CD4-positive, alpha-beta T cell (primary cell): ENCODE data around the gene NAV2. TPM values are rescaled to one million over a fixed set of nuclear protein-coding genes. Genes with fewer than 3 reads are reported as not detected.
A peak's percentile ranks its signal among the peaks of the same experiment; 100 is the strongest.

Experiments used
- ATAC-seq: fragments of 200-7000 bp; cut with Tn5 transposase; one replicate; pipeline ENCODE4 v1.10.0; 2022; ENCODE audit warnings: mild to moderate bottlenecking; ENCODE audit not compliant: poor library complexity
- CTCF ChIA-PET: fragments of 350-600 bp; sonication (Branson Sonifier 250); formaldehyde crosslinking; loops from one replicate; lab custom pipeline; 2021; ENCODE audit warnings: antibody characterized with exemption, inconsistent platforms; lab: Charles Lee
- POLR2A ChIA-PET: fragments of 350-600 bp; sonication (Branson Sonifier 250); formaldehyde crosslinking; loops from one replicate; lab custom pipeline; 2021; ENCODE audit warnings: antibody characterized with exemption, inconsistent platforms; lab: Charles Lee
- DNase-seq, 14 experiments: peaks; one replicate each; pipeline ENCODE4 v3.0.0-alpha.2; 2013 to 2020; ENCODE audit warnings: mixed read lengths in 2 of 14
- H3K27ac ChIP-seq, 2 donors: one replicate each; pipeline versions ENCODE4 v1.5.1 to v1.7.0; 2013; ENCODE audit warnings: low read length in 2 of 2, low read depth in 1 of 2, mild to moderate bottlenecking in 1 of 2
- H3K27me3 ChIP-seq, 2 experiments: 1 replicate in 1 of 2; 2 replicates in 1 of 2; pipeline versions ENCODE4 v1.6.1 to v1.7.0; 2013; ENCODE audit warnings: low read length in 2 of 2, control low read depth in 1 of 2, mild to moderate bottlenecking in 1 of 2, moderate library complexity in 1 of 2; ENCODE audit not compliant: insufficient read depth in 2 of 2, control insufficient read depth in 1 of 2
- H3K36me3 ChIP-seq: one replicate; pipeline ENCODE4 v1.6.1; 2013; ENCODE audit warnings: low read length, control low read depth; ENCODE audit not compliant: insufficient read depth
- H3K4me1 ChIP-seq: one replicate; pipeline ENCODE4 v1.6.1; 2013; ENCODE audit warnings: low read length, control low read depth; ENCODE audit not compliant: insufficient read depth
- H3K4me3 ChIP-seq: one replicate; pipeline ENCODE4 v1.5.1; 2013; ENCODE audit warnings: mild to moderate bottlenecking, low read length, moderate library complexity
- H3K9me3 ChIP-seq, 2 experiments: 1 replicate in 1 of 2; 2 replicates in 1 of 2; pipeline versions ENCODE4 v1.6.1 to v1.7.0; 2013; ENCODE audit warnings: low read length in 2 of 2, mild to moderate bottlenecking in 2 of 2, control low read depth in 1 of 2, moderate library complexity in 1 of 2; ENCODE audit not compliant: control insufficient read depth in 1 of 2, insufficient read depth in 1 of 2
- H3K27ac Mint-ChIP-seq: one replicate; pipeline ENCODE4 v1.8.0; 2020; ENCODE audit warnings: mixed read lengths
- H3K27me3 Mint-ChIP-seq: one replicate; pipeline ENCODE4 v1.8.0; 2021; ENCODE audit warnings: mixed read lengths
- H3K36me3 Mint-ChIP-seq: one replicate; pipeline ENCODE4 v1.8.0; 2021; ENCODE audit warnings: low read depth, mixed read lengths
- H3K4me1 Mint-ChIP-seq: one replicate; pipeline ENCODE4 v1.8.0; 2021; ENCODE audit warnings: low read depth, mixed read lengths
- H3K4me3 Mint-ChIP-seq: one replicate; pipeline ENCODE4 v1.8.0; 2020; ENCODE audit warnings: mild to moderate bottlenecking, mixed read lengths
- H3K9me3 Mint-ChIP-seq: one replicate; pipeline ENCODE4 v1.8.0; 2020; ENCODE audit warnings: mixed read lengths
- intact Hi-C, 2 experiments: fragments of 100-400 bp; cut with DNase I in 1 of 2; cut with micrococcal nuclease in 1 of 2; formaldehyde crosslinking; loops; one replicate each; pipeline versions ENCODE4 v1.15.1 to v1.9.0; 2023 to 2025; cut with DNase I, micrococcal nuclease
- total RNA-seq, 174 experiments: library from RNA in 2 of 174; stranded (reverse) in 2 of 174; gene quantifications; one replicate each; pipeline ENCODE4 v1.2.3 and lab custom pipeline; 2021 to 2026
- TF ChIP-seq, protein P1 (sequence below): fragments of 200-600 bp; IDR thresholded peaks from one replicate; pipeline ENCODE4 v1.8.0; 2022; ENCODE audit warnings: antibody characterized with exemption, mild to moderate bottlenecking

Gene NAV2
- total RNA-seq, 2 experiments from 2014 or later = 0.55 to 0.64 TPM

DNA sequence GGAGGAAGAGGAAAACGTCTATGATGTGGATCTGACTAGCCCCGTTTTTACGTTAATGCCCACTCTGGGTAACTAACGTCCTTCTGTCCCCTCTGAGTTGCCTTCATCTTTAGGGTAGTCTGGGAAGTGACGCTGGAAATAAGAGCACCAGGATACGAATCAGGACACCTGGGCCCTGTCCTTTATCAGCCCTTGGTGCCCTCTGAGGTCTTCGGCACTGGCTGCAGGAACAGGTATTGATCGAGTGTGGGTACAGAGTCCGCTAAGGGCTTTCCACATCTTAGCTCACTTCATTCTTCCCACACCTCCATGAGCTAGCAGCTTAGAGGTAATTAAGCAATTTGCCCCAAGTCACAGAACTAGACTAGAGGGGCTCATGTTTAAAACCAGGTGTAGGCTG lies 223.8 kb downstream of the NAV2 start:
- H3K27me3 ChIP-seq = no peaks in the 10 kb centered on the region
- H3K4me1 Mint-ChIP-seq = no peaks in the 10 kb centered on the region
- H3K36me3 Mint-ChIP-seq = no peaks in the 10 kb centered on the region
- H3K27me3 Mint-ChIP-seq = no peaks in the 10 kb centered on the region
- ChIA-PET CTCF (no interaction called here), POLR2A (no interaction called here)
- H3K27ac Mint-ChIP-seq = no peak overlapping the region
- DNase-seq = no peak
- peaks cover 0 to 4% of the 10 kb centered on the region in 2 experiments for H3K9me3 ChIP-seq
- no peak overlapping the region for H3K4me3 ChIP-seq
- no peak overlapping the region for H3K27ac ChIP-seq
- no peak for ATAC-seq
- intact Hi-C loops = no loop called here
- no peaks in the 10 kb centered on the region for H3K9me3 Mint-ChIP-seq
- H3K4me1 ChIP-seq = no peaks in the 10 kb centered on the region
- no peaks in the 10 kb centered on the region for H3K36me3 ChIP-seq
- no peak overlapping the region for H3K4me3 Mint-ChIP-seq
- TF ChIP-seq, protein P1, sequence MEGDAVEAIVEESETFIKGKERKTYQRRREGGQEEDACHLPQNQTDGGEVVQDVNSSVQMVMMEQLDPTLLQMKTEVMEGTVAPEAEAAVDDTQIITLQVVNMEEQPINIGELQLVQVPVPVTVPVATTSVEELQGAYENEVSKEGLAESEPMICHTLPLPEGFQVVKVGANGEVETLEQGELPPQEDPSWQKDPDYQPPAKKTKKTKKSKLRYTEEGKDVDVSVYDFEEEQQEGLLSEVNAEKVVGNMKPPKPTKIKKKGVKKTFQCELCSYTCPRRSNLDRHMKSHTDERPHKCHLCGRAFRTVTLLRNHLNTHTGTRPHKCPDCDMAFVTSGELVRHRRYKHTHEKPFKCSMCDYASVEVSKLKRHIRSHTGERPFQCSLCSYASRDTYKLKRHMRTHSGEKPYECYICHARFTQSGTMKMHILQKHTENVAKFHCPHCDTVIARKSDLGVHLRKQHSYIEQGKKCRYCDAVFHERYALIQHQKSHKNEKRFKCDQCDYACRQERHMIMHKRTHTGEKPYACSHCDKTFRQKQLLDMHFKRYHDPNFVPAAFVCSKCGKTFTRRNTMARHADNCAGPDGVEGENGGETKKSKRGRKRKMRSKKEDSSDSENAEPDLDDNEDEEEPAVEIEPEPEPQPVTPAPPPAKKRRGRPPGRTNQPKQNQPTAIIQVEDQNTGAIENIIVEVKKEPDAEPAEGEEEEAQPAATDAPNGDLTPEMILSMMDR = no peak

- Mint-ChIP-seq H3K4me3 (no peak overlapping the region), H3K4me1 (no peaks in the 10 kb centered on the region), H3K27me3 (no peaks in the 10 kb centered on the region), H3K36me3 (no peaks in the 10 kb centered on the region), H3K27ac (no peak overlapping the region), H3K9me3 (no peaks in the 10 kb centered on the region)
- peak; percentile 34 for ATAC-seq
- no peak overlapping the region for H3K27ac ChIP-seq
- POLR2A ChIA-PET = no interaction called here
- TF ChIP-seq, protein P1 = peak; percentile 49
- no peaks in the 10 kb centered on the region for H3K36me3 ChIP-seq
- H3K4me3 ChIP-seq = no peak overlapping the region
- peak in 3 of 14 experiments; percentile 8 to 36 (median 30) for DNase-seq
- CTCF ChIA-PET = no interaction called here
- H3K27me3 ChIP-seq = no peaks in the 10 kb centered on the region
- no peaks in the 10 kb centered on the region for H3K4me1 ChIP-seq
- H3K9me3 ChIP-seq = peaks cover 0 to 4% of the 10 kb centered on the region in 2 experiments
- intact Hi-C loops = no loop called here
Measured at GRCh38 chr11:19938169-19938856, 225.7 kb downstream of the NAV2 start.

GRCh38 chr11:19938866-19939265 lies 226.2 kb downstream of the NAV2 start:
- H3K9me3 Mint-ChIP-seq = no peaks in the 10 kb centered on the region
- H3K27ac ChIP-seq = no peak overlapping the region
- no peaks in the 10 kb centered on the region for H3K36me3 Mint-ChIP-seq
- no peaks in the 10 kb centered on the region for H3K4me1 ChIP-seq
- DNase-seq = no peak
- H3K9me3 ChIP-seq = peaks cover 0 to 3% of the 10 kb centered on the region in 2 experiments
- H3K27me3 Mint-ChIP-seq = no peaks in the 10 kb centered on the region
- no peak overlapping the region for H3K4me3 Mint-ChIP-seq
- ChIA-PET CTCF (no interaction called here), POLR2A (no interaction called here)
- H3K4me3 ChIP-seq = no peak overlapping the region
- H3K27me3 ChIP-seq = no peaks in the 10 kb centered on the region
- ATAC-seq = no peak
- no peaks in the 10 kb centered on the region for H3K4me1 Mint-ChIP-seq
- TF ChIP-seq, protein P1 = no peak
- intact Hi-C loops = no loop called here
- no peaks in the 10 kb centered on the region for H3K36me3 ChIP-seq
- H3K27ac Mint-ChIP-seq = no peak overlapping the region
